NCI-H510A (cell line): Measurements from ENCODE around the gene PBLD.
"Not testable (repeated sequence)": the region's sequence is repeated elsewhere in the genome, so short reads cannot be mapped to it uniquely, and the experiment has no call there.

Source experiments
- DNase-seq: peaks from one replicate; lab custom pipeline; 2025; lab: John Stamatoyannopoulos, UW

Gene PBLD

DNA sequence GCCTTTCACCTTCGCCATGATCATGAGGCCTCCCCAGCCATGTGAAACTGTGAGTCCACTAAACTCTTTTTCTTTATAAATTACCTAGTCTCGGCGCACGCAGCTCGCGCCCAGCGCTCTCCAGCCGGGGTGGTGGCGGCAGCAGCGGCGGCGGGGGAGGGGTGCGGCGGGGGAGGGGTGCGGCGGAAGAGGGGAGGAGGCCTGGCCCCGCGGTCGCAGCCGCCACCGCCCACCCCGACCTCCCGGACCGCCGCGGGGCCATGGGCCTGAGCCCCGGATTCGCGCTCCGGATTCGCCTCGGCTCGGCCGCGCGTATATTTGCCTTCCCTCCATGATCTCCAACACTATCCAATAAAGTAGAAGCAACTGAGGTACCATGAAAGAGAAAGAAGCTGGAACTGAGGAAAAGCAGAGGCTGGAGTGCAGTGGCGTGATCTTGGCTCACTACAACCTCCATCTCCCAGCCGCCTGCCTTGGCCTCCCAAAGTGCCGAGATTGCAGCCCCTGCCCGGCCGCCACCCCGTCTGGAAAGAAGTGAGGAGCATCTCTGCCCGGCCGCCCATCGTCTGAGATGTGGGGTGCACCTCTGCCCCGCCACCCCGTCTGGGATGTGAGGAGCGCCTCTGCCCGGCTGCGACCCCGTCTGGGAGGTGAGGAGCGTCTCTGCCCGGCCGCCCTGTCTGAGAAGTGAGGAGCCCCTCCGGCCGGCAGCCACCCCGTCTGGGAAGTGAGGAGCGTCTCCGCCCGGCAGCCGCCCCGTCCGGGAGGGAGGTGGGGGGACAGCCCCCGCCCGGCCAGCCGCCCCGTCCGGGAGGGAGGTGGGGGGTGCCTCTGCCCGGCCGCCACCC lies 53.6 kb downstream of the PBLD start:
- DNase-seq = not testable (repeated sequence)

DNA sequence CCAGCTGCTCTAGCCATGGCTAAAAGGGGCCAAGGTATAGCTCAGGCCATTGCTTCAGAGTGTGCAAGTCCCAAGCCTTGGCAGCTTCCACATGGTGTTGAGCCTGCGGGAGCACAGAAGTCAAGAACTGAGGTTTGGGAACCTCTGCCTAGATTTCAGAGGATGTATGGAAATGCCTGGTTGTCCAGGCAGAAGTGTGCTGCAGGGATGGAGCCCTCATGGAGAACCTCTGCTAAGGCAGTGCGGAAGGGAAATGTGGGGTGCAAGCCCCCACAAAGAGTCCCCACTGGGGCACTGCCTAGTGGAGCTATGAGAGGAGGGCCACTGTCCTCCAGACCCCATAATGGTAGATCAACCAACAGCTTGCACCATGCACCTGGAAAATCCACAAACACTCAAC lies 54.9 kb downstream of the PBLD start:
- DNase-seq = not testable (repeated sequence)

DNA sequence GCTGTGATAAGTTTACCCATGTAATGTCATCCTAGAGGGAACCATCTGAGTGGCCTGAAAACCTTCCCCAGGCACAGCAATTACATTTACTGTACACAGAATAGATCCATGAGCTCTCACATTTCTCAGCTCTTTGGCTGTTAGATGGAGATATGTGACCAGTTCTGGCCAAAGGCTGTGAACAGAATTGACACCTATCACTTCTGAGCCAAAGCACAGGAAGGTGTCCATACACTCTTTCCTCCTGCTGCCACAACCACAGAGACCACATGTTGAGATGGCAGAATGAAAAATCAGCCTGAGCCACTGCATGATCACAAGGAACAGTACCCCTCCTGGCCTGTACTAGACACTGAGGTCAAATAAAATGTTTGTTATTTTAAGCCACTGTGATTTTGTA lies 56.5 kb downstream of the PBLD start:
- DNase-seq = no peak

DNA sequence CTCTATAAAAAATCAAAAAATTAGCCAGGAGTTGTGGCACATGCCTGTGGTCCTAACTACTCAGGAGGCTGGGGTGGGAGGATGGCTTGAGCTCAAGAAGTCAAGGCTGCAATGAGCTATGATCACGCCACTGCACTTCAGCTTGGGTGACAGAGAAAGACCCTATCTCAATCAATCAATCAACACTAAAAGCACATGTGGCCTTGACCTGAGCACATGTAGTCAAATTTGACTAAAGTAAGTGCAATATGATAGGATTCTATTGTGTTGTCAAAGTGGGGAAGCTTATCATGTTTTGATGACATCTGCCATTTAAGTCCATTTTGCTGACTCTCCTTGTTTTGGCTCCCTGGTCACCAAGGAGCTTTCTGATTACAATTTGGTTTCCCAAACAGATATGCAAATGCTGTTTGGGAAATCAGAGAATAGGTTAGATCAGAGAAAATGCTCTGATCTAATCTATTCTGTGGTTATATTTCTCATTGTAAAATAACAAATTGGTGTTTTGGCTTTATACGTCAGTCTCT lies 57.1 kb downstream of the PBLD start:
- DNase-seq = no peak

DNA sequence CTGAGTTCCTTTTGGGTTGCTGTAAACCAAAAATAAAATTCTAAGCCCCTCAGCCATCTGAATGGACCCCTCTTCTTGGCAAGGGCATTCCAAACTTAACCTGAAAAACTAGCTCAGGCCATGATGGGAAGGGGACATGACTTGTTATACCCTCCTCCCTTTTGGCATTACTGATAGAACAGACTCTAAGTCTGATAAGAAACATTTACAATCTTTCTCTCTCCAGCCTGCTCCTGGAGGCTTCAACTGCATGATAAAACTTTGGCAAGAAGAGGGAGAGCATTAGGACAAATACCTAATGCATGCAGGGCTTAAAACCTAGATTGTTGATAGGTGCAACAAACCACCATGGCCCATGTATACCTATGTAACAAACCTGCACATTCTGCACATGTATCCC lies 59.9 kb downstream of the PBLD start:
- DNase-seq = no peak

DNA sequence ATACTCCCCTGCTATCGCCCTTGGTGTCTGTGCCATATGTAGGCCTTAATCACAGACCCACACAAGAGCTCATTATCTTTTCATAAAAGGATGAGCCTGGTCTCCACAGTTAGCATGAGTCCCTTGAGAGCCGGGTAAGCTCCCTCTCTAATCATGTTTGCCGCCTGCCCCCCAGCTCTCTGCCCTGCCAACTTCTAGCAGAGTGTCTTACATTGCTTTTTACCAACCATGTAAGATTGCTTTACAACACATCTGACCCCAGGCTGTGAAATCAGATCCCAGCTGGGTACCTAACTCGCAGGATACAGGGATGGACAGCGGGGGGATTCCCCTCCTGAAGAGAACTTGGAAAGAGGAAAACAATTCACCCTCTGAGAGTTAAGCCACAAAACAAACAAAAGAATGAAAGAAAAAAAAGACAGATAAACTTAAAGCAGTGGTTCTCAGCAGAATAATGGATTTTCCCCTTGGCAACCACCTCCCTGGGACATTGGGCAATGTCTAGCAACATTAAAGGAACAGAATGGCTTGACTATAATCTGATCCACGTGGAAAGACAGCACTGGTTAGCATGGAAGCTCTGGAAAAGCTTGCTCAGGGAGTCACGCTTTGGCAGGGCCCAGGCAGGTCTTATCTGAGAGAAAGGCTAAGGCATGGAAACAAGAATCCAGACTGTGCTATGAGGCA lies 61.4 kb downstream of the PBLD start:
- DNase-seq = no peak

DNA sequence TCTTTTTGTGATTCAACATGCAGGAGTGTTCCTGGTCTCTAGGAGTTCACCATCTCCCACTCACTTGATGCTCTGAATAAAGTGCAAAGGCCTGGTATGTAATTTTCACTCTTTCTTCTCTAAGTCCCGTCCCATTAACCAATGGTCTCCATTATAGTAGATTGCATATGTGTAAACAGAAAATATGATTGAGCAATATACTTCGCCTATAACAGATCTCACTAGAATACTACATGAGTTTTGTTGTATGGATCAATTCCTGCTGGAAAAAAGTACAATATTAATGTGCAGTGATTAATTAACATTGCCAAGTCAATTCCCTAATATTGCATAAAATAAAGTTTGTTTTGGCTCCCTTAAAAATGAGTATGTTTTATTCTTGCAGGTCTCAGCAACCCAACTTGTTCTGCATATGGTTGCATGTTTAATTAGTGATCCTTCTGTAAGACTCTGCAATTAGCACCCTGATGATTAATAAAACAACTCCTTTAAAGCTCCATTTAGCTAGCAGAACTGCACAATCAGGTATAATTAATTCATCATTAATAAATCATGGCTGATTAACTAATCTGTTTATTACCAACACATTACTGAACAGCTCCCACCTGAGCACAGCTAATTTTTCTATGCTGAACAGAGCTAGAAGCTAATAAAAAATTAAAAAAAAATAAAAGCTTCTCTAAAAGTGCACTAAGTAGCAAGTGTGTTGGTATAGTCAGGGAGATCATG lies 63.0 kb downstream of the PBLD start:
- DNase-seq = no peak

DNA sequence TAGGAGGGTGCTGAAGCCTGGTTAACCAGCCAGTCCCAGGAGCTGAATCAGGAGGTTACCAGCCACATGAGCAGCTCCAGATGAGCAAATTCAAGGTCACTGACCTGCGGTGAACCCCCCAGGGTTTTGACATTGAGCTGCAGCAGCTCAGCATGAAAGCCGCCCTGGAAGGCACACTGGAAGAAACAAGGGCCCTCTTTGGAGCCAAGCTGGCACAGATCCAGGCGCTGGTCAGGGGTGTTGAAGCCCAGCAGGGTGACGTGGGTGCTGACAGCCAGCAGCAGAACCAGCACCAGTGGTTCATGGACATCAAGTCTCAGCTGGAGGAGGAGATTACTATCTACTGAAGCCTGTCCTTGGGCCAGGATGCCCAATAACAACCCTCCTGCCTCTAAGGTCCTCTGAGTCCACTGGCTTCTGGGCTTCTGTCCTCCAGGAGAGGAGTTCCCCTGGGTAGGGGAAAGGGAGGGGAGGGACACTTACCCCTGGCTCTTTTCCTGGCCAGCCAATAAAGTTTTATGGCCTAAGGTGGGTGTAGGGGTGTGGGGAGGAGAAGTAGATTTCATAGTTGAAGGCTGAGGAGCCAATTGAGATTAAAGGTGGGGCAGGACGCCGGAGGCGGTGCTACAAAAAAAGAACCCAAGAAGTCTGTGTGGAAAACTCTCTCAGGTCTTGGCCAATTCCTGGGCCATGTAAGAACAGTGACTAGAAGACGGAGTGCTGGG lies 71.4 kb downstream of the PBLD start:
- DNase-seq = no peak

DNA sequence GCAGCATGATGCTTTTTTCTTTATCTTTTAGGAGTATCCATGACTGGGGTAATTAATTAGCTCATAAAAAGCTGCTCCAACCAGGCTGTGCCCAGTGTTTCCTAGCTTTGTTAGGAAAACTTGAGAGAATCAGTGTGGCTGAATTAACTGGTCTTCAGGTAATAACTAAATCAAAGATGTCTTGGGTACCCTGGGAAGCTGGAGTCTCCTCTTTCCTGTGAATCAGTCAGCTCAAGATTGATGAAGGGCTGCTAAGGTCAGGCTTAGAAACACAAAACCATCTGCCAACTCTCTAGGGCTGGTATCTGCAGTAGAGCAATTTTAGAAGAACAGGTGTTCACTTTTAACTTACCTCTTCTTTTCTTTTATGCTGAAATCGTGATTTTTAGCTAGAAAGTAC lies 79.4 kb downstream of the PBLD start:
- DNase-seq = no peak

DNA sequence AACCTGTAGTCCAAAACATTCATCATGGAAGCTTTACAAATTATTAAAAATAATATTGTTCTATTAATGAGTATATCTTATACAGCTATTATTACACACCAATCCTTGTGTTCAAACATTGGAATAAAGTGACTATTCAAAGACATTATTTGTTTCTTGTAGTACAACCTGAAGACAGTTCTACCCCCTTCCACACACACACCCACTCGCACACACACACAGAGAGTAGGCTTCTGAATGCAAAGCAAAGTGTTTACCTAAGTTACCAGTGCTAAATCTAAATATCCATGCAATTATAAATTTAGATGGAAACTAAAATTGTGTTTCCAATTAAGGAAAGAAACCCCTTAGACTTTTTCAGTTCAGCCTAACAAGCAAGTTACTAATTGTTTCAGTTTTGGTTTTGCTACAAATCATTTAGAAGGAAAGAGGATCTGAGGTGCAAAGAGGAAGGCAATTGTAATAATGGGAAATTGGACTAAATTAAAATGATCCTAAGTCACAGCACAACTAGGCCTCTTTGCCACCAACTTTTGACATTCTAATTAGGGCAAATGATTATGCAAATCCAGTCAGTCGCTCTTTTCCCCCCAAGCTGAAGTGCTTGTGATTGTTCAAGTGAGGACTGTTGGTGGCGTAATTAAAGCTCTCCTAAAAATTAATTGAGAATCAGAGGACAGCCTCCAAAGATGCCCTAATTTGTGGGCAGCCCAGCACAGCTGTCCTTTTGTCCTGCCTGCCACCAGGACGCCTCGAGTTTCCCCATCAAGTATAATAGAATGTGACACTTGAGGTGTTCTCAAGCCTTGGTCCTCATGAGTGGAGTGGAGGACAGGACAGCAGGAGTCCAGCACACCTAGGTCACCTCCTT lies 80.9 kb downstream of the PBLD start:
- no peak for DNase-seq

DNA sequence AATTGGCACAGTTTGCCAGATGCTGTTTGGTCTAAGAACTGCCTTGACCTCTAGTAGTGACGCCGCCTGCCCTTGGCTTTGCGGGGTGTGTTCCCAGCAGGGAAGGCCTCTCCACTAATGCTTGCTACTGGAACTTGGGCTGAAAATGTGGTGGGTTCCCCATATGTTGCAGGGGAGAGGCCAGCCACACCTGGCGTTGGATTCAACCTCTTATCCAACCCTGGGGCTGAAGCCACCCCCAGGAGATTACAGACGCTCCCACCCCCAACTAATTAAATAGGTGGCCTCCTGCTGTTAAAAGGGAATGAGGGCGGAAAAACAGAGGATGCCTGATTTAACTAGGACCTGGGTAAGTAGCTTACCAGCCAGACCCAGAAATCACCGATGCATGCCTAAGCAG lies 81.6 kb downstream of the PBLD start:
- DNase-seq = no peak

DNA sequence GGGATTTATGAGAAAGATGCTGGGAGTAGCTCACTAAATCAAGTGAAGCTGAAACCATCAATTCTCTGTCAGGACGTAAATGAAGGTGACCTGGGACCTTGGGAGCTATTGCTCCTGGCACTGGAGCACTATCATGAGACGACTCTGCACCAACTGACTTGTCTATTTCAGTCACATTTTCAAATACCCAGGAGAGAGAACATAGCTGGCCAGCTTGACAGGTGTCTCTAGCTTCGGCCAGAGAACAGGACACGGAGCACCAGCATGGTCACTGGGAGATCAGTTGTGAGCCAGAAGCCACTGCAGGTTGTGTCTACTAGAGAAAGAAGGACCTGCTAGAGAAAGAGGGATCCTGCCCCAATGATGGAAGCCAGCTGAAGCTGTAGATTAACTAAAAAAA lies 83.4 kb downstream of the PBLD start:
- no peak for DNase-seq

DNA sequence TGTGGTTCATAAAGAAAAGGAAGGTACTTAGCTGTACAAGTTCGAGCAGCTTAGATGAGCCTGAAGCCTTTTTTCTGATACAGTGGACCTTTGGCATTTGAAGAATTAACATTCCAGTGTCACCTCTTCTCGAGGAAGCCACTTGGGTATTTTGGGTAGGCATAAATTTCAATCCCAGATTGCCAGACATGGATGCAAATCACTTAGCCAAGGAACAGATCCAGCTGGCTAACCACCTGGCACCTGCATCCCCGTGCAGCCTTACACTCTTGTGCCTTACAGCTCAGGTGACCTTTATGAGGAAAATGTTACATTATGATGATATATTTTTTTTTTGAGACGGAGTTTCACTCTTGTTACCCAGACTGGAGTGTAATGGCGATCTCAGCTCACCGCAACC lies 84.8 kb downstream of the PBLD start:
- DNase-seq = no peak

DNA sequence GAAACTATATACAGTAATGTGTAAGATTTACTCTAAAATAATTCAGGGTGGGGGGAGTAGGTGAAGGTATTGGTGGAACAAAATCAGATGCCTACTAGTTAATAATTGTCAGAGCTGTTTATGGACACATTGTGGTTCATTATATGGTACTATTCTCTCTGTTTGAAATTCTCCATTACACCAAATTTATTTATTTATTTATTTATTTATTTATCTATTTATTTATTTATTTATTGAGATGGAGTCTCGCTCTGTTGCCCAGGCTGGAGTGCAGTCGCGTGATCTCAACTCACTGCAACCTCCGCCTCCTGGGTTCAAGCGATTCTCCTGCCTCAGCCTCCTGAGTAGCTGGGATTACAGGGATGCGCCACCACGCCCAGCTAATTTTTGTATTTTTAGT lies 86.3 kb downstream of the PBLD start:
- not testable (repeated sequence) for DNase-seq

DNA sequence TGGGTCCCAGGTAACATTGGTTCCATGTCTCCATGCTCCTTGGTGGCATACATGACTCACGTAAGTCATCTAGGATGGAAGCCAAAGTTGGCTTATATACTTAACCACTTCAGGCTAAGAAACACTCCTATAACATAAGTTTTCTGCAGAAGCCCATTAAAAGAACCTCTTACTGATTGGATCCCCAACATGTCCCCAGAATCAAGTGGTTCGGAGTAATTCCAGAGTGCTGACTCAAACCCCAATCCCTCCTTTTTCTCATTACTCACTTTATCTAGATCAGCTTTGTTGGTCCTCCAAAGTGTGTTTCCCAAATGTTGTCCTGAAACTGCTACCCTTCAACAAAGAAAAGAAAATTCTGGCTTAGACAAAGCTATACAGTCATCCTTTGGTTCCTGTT lies 90.7 kb downstream of the PBLD start:
- no peak for DNase-seq

DNA sequence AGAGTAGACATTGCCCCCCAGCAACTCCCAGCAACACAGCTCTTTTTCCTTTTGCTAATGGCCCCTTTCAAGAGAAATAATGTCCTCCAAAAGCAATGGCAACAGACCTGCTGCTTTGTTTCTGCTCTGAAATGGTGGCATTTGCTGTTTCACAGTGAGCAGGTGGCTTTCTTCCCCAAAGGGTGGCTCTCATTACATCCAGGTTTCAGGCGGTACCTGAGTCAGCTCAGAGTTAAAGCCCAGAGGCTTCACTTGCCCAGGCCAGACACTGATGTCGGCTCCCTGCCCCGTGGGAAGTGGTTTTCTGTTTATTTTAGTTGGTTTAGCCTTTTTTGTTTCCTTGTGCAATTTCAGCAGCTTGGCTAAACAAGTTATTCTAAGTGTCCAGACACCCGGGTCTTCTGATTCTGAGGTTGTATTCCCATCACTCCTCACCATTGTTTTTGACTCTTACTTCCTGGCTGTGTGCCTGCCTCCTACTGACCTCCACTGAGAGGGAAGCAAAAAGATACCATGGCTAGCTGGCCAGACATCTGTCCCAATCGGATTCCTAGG lies 93.1 kb downstream of the PBLD start:
- no peak for DNase-seq

DNA sequence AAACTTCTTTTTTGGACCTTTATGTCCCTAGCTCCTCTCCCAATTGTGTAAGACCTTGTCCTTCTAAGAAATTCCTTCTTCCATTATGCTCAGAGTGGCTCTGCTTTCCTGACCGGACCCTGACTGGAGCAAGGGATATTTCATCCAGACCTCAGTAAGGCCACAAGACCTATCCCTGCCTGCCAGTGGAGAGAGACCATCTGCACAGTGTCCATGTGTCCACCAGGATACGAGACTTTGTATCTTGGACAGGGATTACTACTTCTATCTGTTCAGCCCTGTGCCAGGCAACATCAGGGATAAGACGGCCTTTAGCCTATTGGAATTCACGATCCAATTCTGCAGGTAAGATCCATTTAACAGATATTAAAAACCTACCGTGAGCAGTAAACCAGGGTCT lies 93.7 kb downstream of the PBLD start:
- DNase-seq = no peak

DNA sequence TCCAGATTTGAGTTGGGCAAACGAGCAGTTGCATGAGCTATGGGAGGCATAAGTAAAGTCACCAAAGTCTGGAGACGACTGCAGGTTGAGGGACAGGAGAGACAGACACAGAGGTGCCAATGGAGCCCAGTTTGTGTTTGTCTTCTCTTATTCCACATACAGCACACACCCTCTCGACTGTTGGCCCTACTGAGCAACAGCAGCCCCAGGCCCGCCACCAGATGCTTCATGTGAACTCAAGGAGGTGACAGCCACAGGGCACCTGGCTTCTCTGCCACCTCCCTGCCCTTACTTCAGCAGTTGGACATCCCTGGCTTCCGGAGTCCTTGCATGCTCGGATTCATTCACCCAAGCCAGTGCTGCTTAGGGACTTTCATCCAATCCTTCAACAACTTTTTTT lies 94.4 kb downstream of the PBLD start:
- no peak for DNase-seq

DNA sequence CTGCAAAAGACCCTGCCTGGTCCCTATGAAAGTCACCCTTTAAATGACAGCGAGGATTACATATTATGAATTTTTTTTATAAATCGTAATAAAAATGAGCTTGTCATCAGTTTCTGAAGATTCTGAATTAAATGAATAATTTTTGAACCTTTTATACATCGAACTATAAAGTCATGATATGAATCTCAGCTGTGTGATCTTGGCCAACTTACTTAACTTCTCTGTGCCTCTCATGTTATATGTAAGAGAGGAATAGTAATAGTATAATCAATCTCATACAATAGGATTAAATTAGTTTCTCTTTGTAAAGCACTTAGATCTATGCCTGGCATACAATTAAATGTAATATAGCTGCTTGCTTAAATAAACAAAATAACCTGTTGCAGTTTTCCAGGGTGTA lies 95.6 kb downstream of the PBLD start:
- no peak for DNase-seq

DNA sequence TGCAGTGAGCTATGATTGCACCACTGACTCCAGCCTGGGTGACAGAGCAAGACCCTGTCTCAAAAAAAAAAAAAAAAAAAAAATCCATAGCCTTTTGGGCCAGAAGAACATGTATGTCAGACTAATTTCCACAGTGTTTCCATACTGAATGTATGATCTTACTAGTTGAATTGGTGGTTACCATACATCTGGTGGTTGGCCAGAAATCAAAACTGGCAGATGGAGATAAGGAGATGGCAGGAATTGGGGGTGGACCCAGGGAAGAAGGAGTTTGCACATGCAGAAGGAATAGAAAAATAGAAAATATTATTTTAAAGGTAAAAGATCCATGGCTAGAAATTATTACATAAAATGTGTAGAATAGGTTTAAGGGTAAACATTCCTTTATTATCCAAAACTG lies 97.1 kb downstream of the PBLD start:
- no peak for DNase-seq

DNA sequence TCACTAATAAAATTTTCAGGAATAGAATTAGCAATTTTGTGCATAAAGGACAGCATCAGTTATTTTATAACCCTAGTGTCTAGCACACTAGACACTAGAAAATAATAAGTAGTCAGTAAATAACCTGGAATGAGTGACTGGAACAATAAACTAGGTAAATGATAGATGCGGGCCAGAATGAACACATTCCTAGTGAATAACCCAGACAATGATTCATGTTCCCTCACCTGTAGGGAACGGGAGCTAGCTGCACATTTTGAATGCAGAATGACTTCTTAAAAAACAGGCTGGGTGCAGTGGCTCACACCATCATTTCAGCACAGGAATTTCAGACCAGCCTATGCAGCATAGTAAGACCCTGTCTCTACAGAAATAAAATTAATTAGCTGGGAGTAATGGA lies 97.6 kb downstream of the PBLD start:
- no peak for DNase-seq
